ENCODE results near the gene MOV10L1.

The MOV10L1 gene

GRCh38 chr22:50058906-50059880, 30.6 kb upstream of the MOV10L1 start:
- FAIRE-seq (no peak), DNase-seq (ENCODE audit: insufficient read length, low spot score) (no peak)

- no peak for FAIRE-seq
- no peak for DNase-seq (ENCODE audit: insufficient read length, low spot score)
Observed at GRCh38 chr22:50059881-50060262, 29.9 kb upstream of the MOV10L1 start.

- DNase-seq (ENCODE audit: insufficient read length, low spot score): no peak
- no peak for FAIRE-seq
Observed at GRCh38 chr22:50060441-50061140, 29.2 kb upstream of the MOV10L1 start.

GRCh38 chr22:50061141-50061823, 28.5 kb upstream of the MOV10L1 start:
- DNase-seq (ENCODE audit: insufficient read length, low spot score) (no peak), FAIRE-seq (no peak)

- DNase-seq (ENCODE audit: insufficient read length, low spot score): no peak
- no peak for FAIRE-seq
Observed at GRCh38 chr22:50061824-50062355, 27.9 kb upstream of the MOV10L1 start.

- FAIRE-seq (no peak), DNase-seq (ENCODE audit: insufficient read length, low spot score) (no peak)
Observed at GRCh38 chr22:50062509-50063135, 27.2 kb upstream of the MOV10L1 start.

- DNase-seq (ENCODE audit: insufficient read length, low spot score) (no peak), FAIRE-seq (no peak)
Observed at GRCh38 chr22:50063589-50064393, 26.0 kb upstream of the MOV10L1 start.

GRCh38 chr22:50064453-50064852, 25.4 kb upstream of the MOV10L1 start:
- FAIRE-seq (no peak), DNase-seq (ENCODE audit: insufficient read length, low spot score) (no peak)

GRCh38 chr22:50067244-50067643, 22.6 kb upstream of the MOV10L1 start:
- no peak for FAIRE-seq
- DNase-seq (ENCODE audit: insufficient read length, low spot score): no peak

GRCh38 chr22:50068096-50068495, 21.7 kb upstream of the MOV10L1 start:
- DNase-seq (ENCODE audit: insufficient read length, low spot score) (no peak), FAIRE-seq (no peak)

- FAIRE-seq (no peak), DNase-seq (ENCODE audit: insufficient read length, low spot score) (no peak)
Observed at GRCh38 chr22:50070366-50070765, 19.4 kb upstream of the MOV10L1 start.

- FAIRE-seq (no peak), DNase-seq (ENCODE audit: insufficient read length, low spot score) (no peak)
Observed at GRCh38 chr22:50071432-50072166, 18.2 kb upstream of the MOV10L1 start.

GRCh38 chr22:50072167-50072555, 17.6 kb upstream of the MOV10L1 start:
- no peak for DNase-seq (ENCODE audit: insufficient read length, low spot score)
- no peak for FAIRE-seq

GRCh38 chr22:50072714-50073538, 16.9 kb upstream of the MOV10L1 start:
- no peak for FAIRE-seq

GRCh38 chr22:50074056-50074455, 15.8 kb upstream of the MOV10L1 start:
- no peak for DNase-seq (ENCODE audit: insufficient read length, low spot score)

More at GRCh38 chr22:50072714-50073538, 16.9 kb upstream of the MOV10L1 start:
- DNase-seq (ENCODE audit: insufficient read length, low spot score): no peak

GRCh38 chr22:50074551-50075530, 15.0 kb upstream of the MOV10L1 start:
- no peak for FAIRE-seq
- no peak for DNase-seq (ENCODE audit: insufficient read length, low spot score)

More at GRCh38 chr22:50074056-50074455, 15.8 kb upstream of the MOV10L1 start:
- no peak for FAIRE-seq
